K562 (cell line): ENCODE measurements around the gene NOTCH3. TPM values are rescaled to one million over a fixed set of nuclear protein-coding genes. Genes with fewer than 3 reads are reported as not detected.

Experiments
- ATAC-seq: fragments of 200-7000 bp; cut with Tn5 transposase; 3 replicates; pipeline ENCODE4 v1.9.1; 2020; ENCODE audit warnings: moderate library complexity
- BruUV-seq: library from RNA; stranded (reverse); fragments of 400-500 nt; replicated peaks from 2 replicates; lab custom pipeline; 2021; lab: Mats Ljungman, UMichigan
- CTCF ChIA-PET: fragments of 300-600 bp; formaldehyde crosslinking; extraction: SDS; loops from one replicate; lab custom pipeline; 2021; ENCODE audit warnings: low intra/inter-chr PET ratio; lab: Yijun Ruan, JAX
- POLR2A ChIA-PET: fragments of 300-600, 350-650 bp; sonication (Branson Sonifier 250); formaldehyde crosslinking; extraction: SDS; loops from one replicate; lab custom pipeline; 2021; ENCODE audit warnings: antibody characterized with exemption, inconsistent platforms; lab: Yijun Ruan, JAX
- DNase-seq, 4 experiments: peaks; one replicate each; pipeline versions ENCODE4 v3.0.0 to v3.0.0-alpha.2; 2011 to 2018; ENCODE audit warnings: low spot score in 3 of 4, mixed read lengths in 3 of 4; ENCODE audit errors: extremely low read depth in 1 of 4
- FAIRE-seq: peaks from 2 replicates; lab custom pipeline; 2011; peaks lifted over from hg19 to GRCh38; lab: Jason Lieb, UNC
- H2AFZ ChIP-seq: 2 replicates; pipeline ENCODE4 v1.6.0; 2011; ENCODE audit warnings: low read depth, low read length, control low read depth, inconsistent platforms
- H3K27ac ChIP-seq: fragments of 200-600 bp; 3 replicates; pipeline ENCODE4 v1.8.0; 2011; ENCODE audit warnings: low read depth, mild to moderate bottlenecking, control low read depth, inconsistent platforms, low read length, moderate library complexity, mixed read lengths; ENCODE audit errors: extremely low read depth
- H3K27me3 ChIP-seq, 2 experiments: fragments of 300-600 bp in 1 of 2; 2 replicates in 1 of 2; 3 replicates in 1 of 2; pipeline versions ENCODE4 v1.6.0 to v1.8.0; 2011; ENCODE audit warnings: inconsistent platforms in 2 of 2, low read length in 2 of 2, mild to moderate bottlenecking in 1 of 2, mixed read lengths in 1 of 2, moderate library complexity in 1 of 2; ENCODE audit not compliant: control insufficient read depth in 2 of 2, insufficient read depth in 2 of 2
- H3K36me3 ChIP-seq: fragments of 300-600 bp; 3 replicates; pipeline ENCODE4 v1.8.0; 2011; ENCODE audit warnings: mild to moderate bottlenecking, low read length, inconsistent platforms; ENCODE audit not compliant: control insufficient read depth, insufficient read depth
- H3K4me1 ChIP-seq, 2 experiments: fragments of 200-600 bp in 1 of 2; replicated peaks in 1 of 2; 2 replicates in 1 of 2; 3 replicates in 1 of 2; pipeline versions ENCODE4 v1.5.1 to v1.8.0; 2011; ENCODE audit warnings: inconsistent platforms in 2 of 2, low read length in 2 of 2, mild to moderate bottlenecking in 1 of 2, mixed read lengths in 1 of 2, moderate library complexity in 1 of 2; ENCODE audit not compliant: control insufficient read depth in 2 of 2, insufficient read depth in 2 of 2
- H3K4me2 ChIP-seq: 2 replicates; pipeline ENCODE4 v1.6.1; 2011; ENCODE audit warnings: low read length, control low read depth, inconsistent platforms, mixed read lengths; ENCODE audit not compliant: insufficient read depth
- H3K4me3 ChIP-seq: fragments of 200-600 bp; sonication (generic), shearing (Covaris generic); 2 replicates; pipeline ENCODE4 v1.5.1; 2016; ENCODE audit warnings: control low read depth, inconsistent platforms
- H3K79me2 ChIP-seq: fragments of 200-600 bp; 3 replicates; pipeline ENCODE4 v1.8.0; 2011; ENCODE audit warnings: low read length, inconsistent platforms; ENCODE audit not compliant: control insufficient read depth, insufficient read depth
- H3K9ac ChIP-seq, 2 experiments: 2 replicates each; pipeline versions ENCODE4 v1.6.0 to v1.6.1; 2011; ENCODE audit warnings: low read depth in 2 of 2, low read length in 2 of 2, control low read depth in 1 of 2, inconsistent platforms in 1 of 2, mild to moderate bottlenecking in 1 of 2, mixed read lengths in 1 of 2; ENCODE audit not compliant: insufficient read depth in 1 of 2
- H3K9me1 ChIP-seq: one replicate; pipeline ENCODE4 v1.6.0; 2011; ENCODE audit warnings: inconsistent platforms, mild to moderate bottlenecking, low read length, moderate library complexity; ENCODE audit not compliant: control insufficient read depth, insufficient read depth
- H3K9me3 ChIP-seq: replicated peaks from 2 replicates; pipeline ENCODE4 v1.5.1; 2011; ENCODE audit warnings: low read depth, low read length, inconsistent platforms; ENCODE audit not compliant: control insufficient read depth, insufficient read depth
- H4K20me1 ChIP-seq: replicated peaks from 2 replicates; pipeline ENCODE4 v1.6.1; 2011; ENCODE audit warnings: low read length, inconsistent platforms, mixed read lengths; ENCODE audit not compliant: control insufficient read depth, insufficient read depth
- CBFA2T2 ChIP-seq: fragments of 450-650 bp; conservative IDR thresholded peaks from 2 replicates; pipeline ENCODE4 v1.6.1; 2017; ENCODE audit warnings: mild to moderate bottlenecking
- CXXC5 ChIP-seq: fragments of 250-450 bp; sonication (Bioruptor Pico); IDR thresholded peaks from 2 replicates; pipeline ENCODE4 v1.8.0; 2022; ENCODE audit warnings: inconsistent platforms, mild to moderate bottlenecking, moderate library complexity
- ELF2 ChIP-seq: fragments of 250-450 bp; sonication (Bioruptor Pico); IDR thresholded peaks from 2 replicates; pipeline ENCODE4 v1.5.0; 2021; ENCODE audit warnings: mild to moderate bottlenecking
- NR1H2 ChIP-seq: sonication (generic); formaldehyde crosslinking; IDR thresholded peaks from 2 replicates; pipeline ENCODE4 v1.4.0; 2020; ENCODE audit warnings: mild to moderate bottlenecking, missing genetic modification reagents
- PKNOX1 ChIP-seq: fragments of 450-650 bp; IDR thresholded peaks from 2 replicates; pipeline ENCODE4 v1.6.1; 2016
- RB1 ChIP-seq: fragments of 450-650 bp; IDR thresholded peaks from 2 replicates; pipeline ENCODE4 v1.6.1; 2017; ENCODE audit warnings: low read depth, mild to moderate bottlenecking
- RCOR1 ChIP-seq, 2 experiments: IDR thresholded peaks; 2 replicates each; pipeline ENCODE4 v1.6.1; 2012; ENCODE audit warnings: low read depth in 2 of 2, low read length in 2 of 2, borderline replicate concordance in 1 of 2, improper control_type of control experiment in 1 of 2
- SP1 ChIP-seq: sonication (generic); formaldehyde crosslinking; IDR thresholded peaks from 2 replicates; pipeline ENCODE4 v1.8.1; 2022; ENCODE audit warnings: mild to moderate bottlenecking, missing genetic modification reagents
- ZBTB17 ChIP-seq: fragments of 450-650 bp; formaldehyde crosslinking; IDR thresholded peaks from 2 replicates; pipeline ENCODE4 v1.4.0; 2020; ENCODE audit warnings: mild to moderate bottlenecking
- ZNF780A ChIP-seq: fragments of 250-450 bp; sonication (Bioruptor Pico); IDR thresholded peaks from 2 replicates; pipeline ENCODE4 v1.5.0; 2021; ENCODE audit warnings: mild to moderate bottlenecking
- WGBS: fragments of 100-300 bp; shearing (Covaris generic); methylation state at CpG from one replicate; pipeline ENCODE4 v1.1.6; 2016; ENCODE audit warnings: low coverage, mixed read lengths; ENCODE audit not compliant: insufficient coverage; ENCODE audit errors: missing lambda C conversion rate; 5-methylcytosine and 5-hydroxymethylcytosine counted together
- in situ Hi-C: fragments of 300-500 bp; cut with MboI; formaldehyde crosslinking; loops from 4 replicates; pipeline ENCODE4 v1.15.0; 2018; ENCODE audit warnings: inconsistent platforms, mixed read lengths
- intact Hi-C: fragments of 100-400 bp; cut with micrococcal nuclease; formaldehyde crosslinking; loops from 2 replicates; pipeline ENCODE4 v1.14.2; 2022
- polyA plus RNA-seq, 8 experiments: library from polyadenylated mRNA; depleted of rRNA in 4 of 8; stranded (reverse) in 5 of 8; unstranded in 3 of 8; fragments of >200 nt; fragmentation: Nextera tagmentation in 2 of 8; fragmentation: Illumina TruSeq in 1 of 8; extraction: Ambion mirVana in 2 of 8; extraction: Trizol in 1 of 8; gene quantifications; 2 replicates each; pipeline versions ENCODE4 v1.2.1 to v1.2.3, GENCODE V29; 2011 to 2014; ENCODE audit warnings: inconsistent platforms in 1 of 8, missing spikeins in 1 of 8
- total RNA-seq, 7 experiments: library from RNA; depleted of rRNA in 6 of 7; stranded (reverse); fragments of >200 nt in 6 of 7; fragmentation: Illumina TruSeq in 2 of 7; extraction: Trizol in 2 of 7; gene quantifications; 2 replicates each; pipeline versions ENCODE4 v1.2.1 to v1.2.3, GENCODE V29; 2011 to 2021; ENCODE audit warnings: low replicate concordance in 1 of 7
- TF ChIP-seq, protein P1 (sequence below), 2 experiments: fragments of 450-650 bp; conservative IDR thresholded peaks; 2 replicates each; pipeline ENCODE4 v1.6.1; 2017; ENCODE audit warnings: mild to moderate bottlenecking in 2 of 2, moderate library complexity in 2 of 2
- TF ChIP-seq, protein P2 (sequence below): fragments of 450-650 bp; IDR thresholded peaks from 2 replicates; pipeline ENCODE4 v1.6.1; 2016; ENCODE audit warnings: antibody characterized with exemption

The NOTCH3 gene
- total and polyA plus RNA-seq, 9 of the 15 experiments (the other 6 are each of a cell fraction or from before 2014, with no cell fraction given): under 0.01 to 1.2 (median 0.16) TPM

DNA sequence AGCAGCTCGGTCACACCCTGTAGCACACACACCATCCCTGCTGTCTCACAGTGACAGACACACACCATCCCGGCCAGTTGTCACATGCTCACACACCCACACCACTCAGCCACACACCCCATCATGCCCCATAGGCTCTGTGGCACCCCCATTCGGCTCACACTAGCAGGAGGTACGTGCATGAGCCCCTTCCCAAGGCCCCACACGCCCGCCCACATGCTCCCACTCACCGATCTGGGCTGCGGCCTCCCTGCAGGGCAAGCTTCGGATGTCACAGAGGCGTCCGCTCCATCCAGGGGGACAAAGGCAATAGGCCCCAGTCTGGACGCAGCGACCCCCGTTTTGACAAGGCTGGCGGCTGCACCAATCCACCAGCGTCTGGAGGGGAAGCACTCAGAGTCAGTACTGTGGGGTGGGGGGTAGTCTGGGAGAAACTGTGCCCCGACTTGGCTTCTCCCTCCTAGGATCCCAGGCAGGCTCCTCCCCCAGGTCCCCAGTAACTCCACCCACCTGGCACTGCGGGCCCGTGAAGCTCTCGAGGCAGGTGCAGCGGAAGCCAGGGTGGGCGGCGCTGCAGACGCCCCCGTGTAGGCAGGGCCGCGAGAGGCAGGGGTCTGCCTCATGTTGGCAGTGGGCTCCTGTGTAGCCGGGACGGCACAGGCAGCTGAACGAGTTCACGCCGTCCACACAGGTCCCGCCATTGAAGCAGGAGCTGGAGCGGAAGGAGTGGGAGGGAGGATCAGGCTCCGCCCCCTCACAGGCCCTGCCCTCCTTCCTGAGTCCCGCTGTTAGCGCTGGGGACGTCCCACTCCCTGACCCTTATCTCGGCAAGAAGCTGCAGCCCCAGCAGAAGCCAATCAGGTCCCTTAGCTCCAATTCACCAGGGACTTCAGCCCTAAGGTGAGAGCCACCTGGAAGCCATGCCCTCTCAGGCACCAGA, 20.1 kb downstream of the NOTCH3 start:
- H3K9me1 ChIP-seq: peaks cover 4% of the 10 kb centered on the region
- peak overlapping the region; percentile 94 for H3K4me2 ChIP-seq
- ATAC-seq (peak; percentile 98), FAIRE-seq (peak; percentile 100), DNase-seq (peak; percentile 88 to 93 (median 90))
- in situ Hi-C loops (no loop called here), intact Hi-C loops (loop anchor here (5.0 kb wide), 1 partner anchor 377 kb away; no protein-coding TSS in a partner anchor)
- H3K4me3 ChIP-seq: peak overlapping the region; percentile 62
- 5% methylated on average over 31 of the region's 39 CpGs for WGBS
- peak overlapping the region; percentile 53; the same call in 2 of the 3 replicates for H3K27ac ChIP-seq
- POLR2A ChIA-PET: interaction anchor here (0.6 to 1.4 kb wide), 11 partner anchors 10 to 1037 kb away, joined by 3 to 7 read pairs (median 3); no protein-coding TSS in a partner anchor
- BruUV-seq: no TSS peak
- 0 out of 2 replicates have a peak, but pooled peaks cover 7% of the 10 kb centered on the region for H4K20me1 ChIP-seq
- peak overlapping the region; percentile 64 to 90 for H3K9ac ChIP-seq
- H3K27me3 ChIP-seq: peaks cover 4 to 18% of the 10 kb centered on the region in 2 experiments; a peak in 4 of 5 replicates
- H3K36me3 ChIP-seq: no peaks in the 10 kb centered on the region
- H2AFZ ChIP-seq: peak overlapping the region; percentile 100
- no peaks in the 10 kb centered on the region for H3K79me2 ChIP-seq
- H3K4me1 ChIP-seq: peaks cover 4 to 43% of the 10 kb centered on the region in 2 experiments; a peak in 4 of 5 replicates
- CTCF ChIA-PET: interaction anchor here (1.5 kb wide), 1 partner anchor 375 kb away, joined by 5 read pairs; no protein-coding TSS in a partner anchor
- no peaks in the 10 kb centered on the region for H3K9me3 ChIP-seq
- TF ChIP-seq RB1 (peak; percentile 82; the same call in 1 of the 2 replicates), CXXC5 (peak; percentile 63), NR1H2 (CRISPR knock-in tag) (no peak), ZNF780A (CRISPR knock-in tag) (no peak), CBFA2T2 (no peak), RCOR1 (IDR thresholded peaks at IDR 0.05; ENCODE audit: borderline replicate concordance in 1 of 2, low read depth in 2 of 2, low read length in 2 of 2) (peak in 1 of 2 experiments; percentile 50; a peak in 1 of 4 replicates), ELF2 (CRISPR knock-in tag) (no peak), PKNOX1 (peak; percentile 11; the same call in 1 of the 2 replicates), ZBTB17 (0 out of 2 replicates have a peak, but pooled peaks have one; percentile 17), SP1 (CRISPR knock-in tag) (peak; percentile 45; the same call in 1 of the 2 replicates)
- TF ChIP-seq, protein P1, sequence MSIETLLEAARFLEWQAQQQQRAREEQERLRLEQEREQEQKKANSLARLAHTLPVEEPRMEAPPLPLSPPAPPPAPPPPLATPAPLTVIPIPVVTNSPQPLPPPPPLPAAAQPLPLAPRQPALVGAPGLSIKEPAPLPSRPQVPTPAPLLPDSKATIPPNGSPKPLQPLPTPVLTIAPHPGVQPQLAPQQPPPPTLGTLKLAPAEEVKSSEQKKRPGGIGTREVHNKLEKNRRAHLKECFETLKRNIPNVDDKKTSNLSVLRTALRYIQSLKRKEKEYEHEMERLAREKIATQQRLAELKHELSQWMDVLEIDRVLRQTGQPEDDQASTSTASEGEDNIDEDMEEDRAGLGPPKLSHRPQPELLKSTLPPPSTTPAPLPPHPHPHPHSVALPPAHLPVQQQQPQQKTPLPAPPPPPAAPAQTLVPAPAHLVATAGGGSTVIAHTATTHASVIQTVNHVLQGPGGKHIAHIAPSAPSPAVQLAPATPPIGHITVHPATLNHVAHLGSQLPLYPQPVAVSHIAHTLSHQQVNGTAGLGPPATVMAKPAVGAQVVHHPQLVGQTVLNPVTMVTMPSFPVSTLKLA (conservative IDR thresholded peaks at IDR 0.05): peak in 1 of 2 experiments; percentile 54; a peak in 1 of 4 replicates
- TF ChIP-seq, protein P2, sequence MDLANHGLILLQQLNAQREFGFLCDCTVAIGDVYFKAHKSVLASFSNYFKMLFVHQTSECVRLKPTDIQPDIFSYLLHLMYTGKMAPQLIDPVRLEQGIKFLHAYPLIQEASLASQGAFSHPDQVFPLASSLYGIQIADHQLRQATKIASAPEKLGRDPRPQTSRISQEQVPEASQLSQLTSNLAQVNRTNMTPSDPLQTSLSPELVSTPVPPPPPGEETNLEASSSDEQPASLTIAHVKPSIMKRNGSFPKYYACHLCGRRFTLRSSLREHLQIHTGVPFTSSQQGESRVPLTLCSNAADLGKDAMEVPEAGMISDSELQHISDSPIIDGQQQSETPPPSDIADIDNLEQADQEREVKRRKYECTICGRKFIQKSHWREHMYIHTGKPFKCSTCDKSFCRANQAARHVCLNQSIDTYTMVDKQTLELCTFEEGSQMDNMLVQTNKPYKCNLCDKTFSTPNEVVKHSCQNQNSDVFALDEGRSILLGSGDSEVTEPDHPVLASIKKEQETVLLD: 0 out of 2 replicates have a peak, but pooled peaks have one; percentile 22
